ENCODE results near the gene APBB2.

- TF ChIP-seq CTCF (conservative IDR thresholded peaks at IDR 0.05) (peak; percentile 63), EZH2 (IDR thresholded peaks at IDR 0.05; ENCODE audit: low read depth) (no peak)
These were observed 1.6 kb downstream of the APBB2 start for GRCh38 chr4:41212616-41213203.
